Memory B cell (primary cell): ENCODE data around the gene ABCC1.
"Not testable (repeated sequence)": the region's sequence is repeated elsewhere in the genome, so short reads cannot be mapped to it uniquely, and the experiment has no call there.

Experiments used
- ATAC-seq: fragments of 150-1000 bp; cut with Tn5 transposase; 2 replicates; pipeline ENCODE4 v1.10.0; 2021; ENCODE audit warnings: low read depth, mild to moderate bottlenecking, moderate library complexity
- DNase-seq, 2 donors: peaks; one replicate each; pipeline ENCODE4 v3.0.0; 2022; ENCODE audit warnings: low spot score in 2 of 2
- H3K27ac Mint-ChIP-seq: one replicate; pipeline ENCODE4 v1.8.0; 2022; ENCODE audit warnings: mild to moderate bottlenecking, moderate library complexity, mixed read lengths
- H3K27me3 Mint-ChIP-seq: one replicate; pipeline ENCODE4 v1.8.0; 2022; ENCODE audit warnings: mixed read lengths
- H3K36me3 Mint-ChIP-seq: one replicate; pipeline ENCODE4 v1.8.0; 2022; ENCODE audit warnings: mild to moderate bottlenecking, mixed read lengths
- H3K4me1 Mint-ChIP-seq: one replicate; pipeline ENCODE4 v1.8.0; 2022; ENCODE audit warnings: mixed read lengths
- H3K4me3 Mint-ChIP-seq: one replicate; pipeline ENCODE4 v1.8.0; 2022; ENCODE audit warnings: mild to moderate bottlenecking, moderate library complexity, mixed read lengths
- H3K9me3 Mint-ChIP-seq: one replicate; pipeline ENCODE4 v1.8.0; 2022; ENCODE audit warnings: mixed read lengths

The ABCC1 gene

DNA sequence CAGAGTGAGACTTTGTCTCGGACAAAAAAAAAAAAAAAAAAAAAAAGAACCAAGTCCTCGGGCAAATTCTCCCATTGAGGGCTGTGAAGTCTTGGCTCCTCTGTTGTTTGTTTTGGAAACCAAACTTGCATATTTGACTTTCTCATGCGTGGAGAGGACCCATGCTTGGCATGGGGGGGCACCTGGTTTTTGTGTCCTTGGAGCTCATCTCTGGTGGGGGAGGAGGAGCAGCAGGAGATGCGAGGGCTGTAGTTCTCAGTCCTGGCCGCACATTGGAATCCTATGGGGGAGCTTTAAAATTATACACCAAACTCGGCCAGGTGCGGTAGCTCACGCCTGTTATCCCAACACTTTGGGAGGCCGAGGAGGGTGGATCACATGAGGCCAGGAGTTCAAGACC is 199.3 kb downstream of the ABCC1 start:
- no peak overlapping the region for H3K27ac Mint-ChIP-seq
- no peak overlapping the region for H3K4me3 Mint-ChIP-seq
- peaks cover 12% of the 10 kb centered on the region for H3K36me3 Mint-ChIP-seq
- DNase-seq (no peak), ATAC-seq (no peak)
- H3K27me3 Mint-ChIP-seq, result no peaks in the 10 kb centered on the region
- H3K9me3 Mint-ChIP-seq, result no peaks in the 10 kb centered on the region
- peaks cover 2% of the 10 kb centered on the region for H3K4me1 Mint-ChIP-seq

DNA sequence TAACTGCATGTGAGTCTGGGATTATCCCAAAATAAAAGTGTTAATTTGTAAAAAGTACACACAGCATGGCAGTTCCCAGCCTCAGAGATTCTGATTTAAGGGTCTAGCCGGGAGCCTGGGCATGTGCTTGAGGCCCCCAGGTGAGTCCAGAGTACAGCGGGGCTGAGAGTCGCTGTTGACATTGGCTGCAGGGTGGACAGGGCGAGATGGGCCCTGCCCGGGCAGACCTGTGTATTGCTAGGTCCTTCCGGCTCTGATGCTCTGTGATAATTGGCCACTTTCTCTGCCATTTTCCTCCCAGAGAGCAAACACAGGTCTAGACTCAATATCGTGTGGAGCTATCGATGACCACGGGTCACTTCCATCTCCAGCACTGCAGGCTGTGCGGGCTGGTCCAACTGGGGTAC is 200.3 kb downstream of the ABCC1 start:
- H3K27ac Mint-ChIP-seq, result no peak overlapping the region
- H3K4me1 Mint-ChIP-seq, result peaks cover 2% of the 10 kb centered on the region
- H3K4me3 Mint-ChIP-seq, result no peak overlapping the region
- peaks cover 6% of the 10 kb centered on the region for H3K36me3 Mint-ChIP-seq
- no peaks in the 10 kb centered on the region for H3K9me3 Mint-ChIP-seq
- H3K27me3 Mint-ChIP-seq, result no peaks in the 10 kb centered on the region
- ATAC-seq, result no peak
- DNase-seq, result no peak

DNA sequence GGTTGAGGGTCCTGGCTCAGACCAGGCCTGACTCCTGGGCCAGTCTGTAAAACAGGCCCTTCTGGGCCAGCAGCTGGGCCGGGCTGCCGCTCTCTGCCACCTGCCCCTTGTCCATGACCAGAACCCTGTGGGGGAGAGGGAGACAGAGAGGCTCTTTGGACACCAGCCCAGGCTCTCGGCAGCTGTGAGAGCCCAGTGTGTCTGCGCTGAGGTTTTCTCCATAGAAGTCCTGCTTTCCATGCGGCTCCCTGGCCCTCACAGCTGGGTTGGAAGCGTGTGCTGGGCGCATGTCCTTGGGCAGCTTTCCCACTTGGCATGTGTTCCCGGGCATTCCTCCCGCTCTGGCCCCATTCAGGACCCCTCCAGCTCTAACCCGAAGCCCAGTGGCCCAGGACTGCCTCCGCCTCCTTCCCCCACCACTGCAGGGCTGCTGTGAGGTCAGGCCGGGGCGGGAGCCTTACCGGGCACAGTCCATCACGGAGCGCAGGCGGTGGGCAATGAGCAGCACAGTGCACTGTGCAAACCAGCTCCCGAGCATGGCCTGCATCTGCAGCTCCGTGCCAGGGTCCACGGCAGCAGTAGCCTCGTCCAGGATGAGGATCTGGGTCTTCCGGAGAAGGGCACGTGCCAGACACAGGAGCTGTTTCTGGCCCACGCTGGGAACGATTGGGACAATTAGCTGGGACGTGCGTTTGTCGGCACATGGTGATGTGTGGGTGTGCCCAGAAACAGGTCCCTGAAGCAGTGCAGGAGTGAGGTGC is 200.9 kb downstream of the ABCC1 start:
- Mint-ChIP-seq H3K9me3 (no peaks in the 10 kb centered on the region), H3K27ac (no peak overlapping the region), H3K36me3 (peaks cover 6% of the 10 kb centered on the region), H3K27me3 (peaks cover 3% of the 10 kb centered on the region), H3K4me1 (peaks cover 4% of the 10 kb centered on the region), H3K4me3 (no peak overlapping the region)
- no peak for ATAC-seq
- DNase-seq, result no peak

DNA sequence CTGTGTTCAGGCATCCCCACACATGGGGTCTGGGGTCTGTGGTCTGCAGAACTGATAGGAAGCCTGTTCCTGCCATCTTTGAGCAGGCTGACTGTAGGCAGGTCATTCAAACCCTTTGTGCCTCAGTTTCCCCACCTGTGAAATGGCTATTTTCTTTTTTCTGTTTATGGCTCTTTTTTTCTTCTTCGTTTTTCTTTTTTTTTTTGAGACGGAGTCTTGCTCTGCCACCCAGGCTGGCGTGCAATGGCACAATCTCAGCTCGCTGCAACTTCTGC is 201.4 kb downstream of the ABCC1 start:
- Mint-ChIP-seq H3K36me3 (peaks cover 4% of the 10 kb centered on the region), H3K4me3 (no peak overlapping the region), H3K27ac (no peak overlapping the region), H3K9me3 (peaks cover 2% of the 10 kb centered on the region), H3K4me1 (peaks cover 5% of the 10 kb centered on the region), H3K27me3 (peaks cover 6% of the 10 kb centered on the region)
- no peak for ATAC-seq
- DNase-seq, result no peak

DNA sequence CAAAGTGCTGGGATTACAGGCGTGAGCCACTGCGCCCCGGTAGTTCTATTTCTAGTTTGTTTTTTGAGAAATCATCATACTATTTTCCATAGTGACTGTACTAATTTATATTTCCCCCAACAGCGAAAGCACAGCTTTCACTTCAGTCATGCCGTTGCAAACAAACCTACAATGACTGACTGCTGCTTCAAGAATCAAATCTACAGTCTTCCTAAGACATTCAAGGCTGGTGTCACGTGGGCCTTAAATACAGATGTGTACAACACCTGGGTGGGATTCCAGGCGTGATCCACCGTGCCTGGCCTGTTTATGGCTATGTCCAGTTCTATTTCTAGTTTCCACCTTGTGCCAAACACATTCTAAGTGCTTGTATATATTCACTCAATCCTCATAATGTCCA is 201.9 kb downstream of the ABCC1 start:
- Mint-ChIP-seq H3K27ac (no peak overlapping the region), H3K4me3 (no peak overlapping the region), H3K36me3 (peaks cover 4% of the 10 kb centered on the region), H3K27me3 (peaks cover 6% of the 10 kb centered on the region), H3K4me1 (peaks cover 5% of the 10 kb centered on the region), H3K9me3 (peaks cover 2% of the 10 kb centered on the region)
- ATAC-seq (no peak), DNase-seq (no peak)

DNA sequence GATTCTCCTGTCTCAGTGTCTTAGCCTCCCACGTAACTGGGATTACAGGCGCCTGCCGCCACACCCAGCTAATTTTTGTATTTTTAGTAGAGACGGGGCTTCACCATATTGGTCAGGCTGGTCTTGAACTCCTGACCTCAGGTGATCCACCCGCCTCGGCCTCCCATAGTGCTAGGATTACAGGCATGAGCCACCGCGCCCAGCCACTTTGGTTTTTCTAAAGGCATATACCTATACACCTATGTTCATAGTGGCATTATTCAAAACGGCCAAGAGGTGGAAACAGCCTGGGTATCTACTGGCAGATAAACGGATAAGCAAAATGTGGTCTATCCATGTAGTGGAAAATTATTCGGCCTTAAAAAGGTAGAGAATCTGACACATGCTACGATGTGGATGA is 203.6 kb downstream of the ABCC1 start:
- H3K9me3 Mint-ChIP-seq, H3K36me3 Mint-ChIP-seq, H3K27me3 Mint-ChIP-seq, H3K4me1 Mint-ChIP-seq, DNase-seq, H3K4me3 Mint-ChIP-seq, H3K27ac Mint-ChIP-seq, ATAC-seq: not testable (repeated sequence)

DNA sequence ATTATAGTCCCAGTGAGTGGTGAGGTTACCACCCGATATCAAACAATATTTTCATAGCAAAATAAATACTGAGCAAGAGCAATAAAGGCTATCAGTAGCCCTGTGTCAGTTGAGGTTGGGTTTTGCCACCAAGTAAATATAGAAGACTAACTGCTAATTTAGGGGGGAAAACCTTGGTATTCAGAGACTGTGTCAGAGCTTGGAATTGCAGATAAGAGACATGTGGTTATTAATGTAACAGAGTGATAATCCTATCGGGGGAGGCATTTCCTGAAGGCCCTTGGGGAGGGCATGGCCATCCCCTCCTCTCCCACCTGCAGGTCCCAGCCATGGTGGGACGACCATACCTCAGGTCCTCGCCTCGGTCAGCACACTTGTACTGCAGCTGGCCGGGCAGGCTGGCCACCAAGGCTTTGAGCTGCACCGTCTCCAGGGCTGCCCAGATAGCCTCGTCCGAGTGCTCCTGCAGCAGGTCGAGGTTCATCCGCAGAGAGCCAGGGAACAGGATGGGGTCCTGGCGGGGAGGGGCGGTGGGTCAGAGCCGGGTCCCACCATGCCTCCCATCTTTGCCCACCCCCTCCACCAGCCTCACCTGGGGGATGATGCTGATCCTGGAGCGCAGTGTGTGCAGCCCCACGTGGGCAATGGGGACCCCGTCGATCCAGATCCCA is 205.0 kb downstream of the ABCC1 start:
- peaks cover 5% of the 10 kb centered on the region for H3K4me1 Mint-ChIP-seq
- ATAC-seq, result no peak

DNA sequence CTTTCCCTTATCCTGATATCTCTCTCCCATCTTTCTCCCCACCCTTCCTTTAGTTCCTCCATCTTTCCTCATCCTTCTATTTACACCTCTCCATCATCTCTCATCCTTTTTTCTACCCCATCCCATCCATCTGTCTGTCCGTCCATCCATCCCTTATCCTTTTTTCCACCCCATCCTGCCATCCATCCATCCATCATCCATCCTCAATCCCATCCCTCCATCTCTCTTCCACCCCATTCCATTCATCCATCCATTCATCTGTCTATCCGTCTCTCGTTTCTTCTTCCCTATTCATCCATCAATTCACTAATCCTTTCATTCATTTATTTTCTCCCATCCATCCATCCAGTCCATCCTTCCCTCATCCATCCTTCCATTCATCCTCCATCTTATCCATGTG is 205.8 kb downstream of the ABCC1 start:
- no peak overlapping the region for H3K27ac Mint-ChIP-seq
- H3K27me3 Mint-ChIP-seq, result peaks cover 9% of the 10 kb centered on the region
- H3K4me1 Mint-ChIP-seq, result peaks cover 5% of the 10 kb centered on the region
- peaks cover 10% of the 10 kb centered on the region for H3K36me3 Mint-ChIP-seq
- H3K4me3 Mint-ChIP-seq, result no peak overlapping the region
- ATAC-seq, result no peak
- H3K9me3 Mint-ChIP-seq, result peaks cover 14% of the 10 kb centered on the region
- no peak for DNase-seq

More for the DNA sequence above, 205.0 kb downstream of the ABCC1 start:
- no peak for DNase-seq
- Mint-ChIP-seq H3K27me3 (peaks cover 9% of the 10 kb centered on the region), H3K27ac (no peak overlapping the region), H3K4me3 (no peak overlapping the region), H3K36me3 (peaks cover 8% of the 10 kb centered on the region), H3K9me3 (peaks cover 11% of the 10 kb centered on the region)

DNA sequence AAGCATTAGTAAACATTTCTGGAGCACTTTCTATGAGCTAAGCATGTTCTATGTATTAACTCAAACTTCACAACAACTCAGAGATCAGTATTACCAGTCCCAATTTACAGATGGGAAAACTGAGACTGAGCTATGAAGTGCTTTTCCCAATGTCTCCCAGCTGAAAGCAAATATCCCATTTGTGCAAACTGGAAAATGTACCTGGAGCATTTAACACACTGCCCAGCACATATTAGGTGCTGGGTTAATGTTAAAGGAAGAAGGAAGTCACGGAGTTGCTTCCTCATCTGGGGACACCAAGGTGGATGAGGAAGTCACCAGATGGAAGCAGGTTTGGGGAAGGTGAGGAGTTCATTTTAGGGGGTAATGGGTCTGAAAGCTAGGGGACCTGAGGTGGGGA is 207.8 kb downstream of the ABCC1 start:
- H3K36me3 Mint-ChIP-seq, result peaks cover 10% of the 10 kb centered on the region
- H3K27me3 Mint-ChIP-seq, result peaks cover 13% of the 10 kb centered on the region
- no peak for ATAC-seq
- H3K27ac Mint-ChIP-seq, result no peak overlapping the region
- no peak overlapping the region for H3K4me3 Mint-ChIP-seq
- H3K4me1 Mint-ChIP-seq, result peaks cover 4% of the 10 kb centered on the region
- no peak for DNase-seq
- H3K9me3 Mint-ChIP-seq, result peaks cover 16% of the 10 kb centered on the region

DNA sequence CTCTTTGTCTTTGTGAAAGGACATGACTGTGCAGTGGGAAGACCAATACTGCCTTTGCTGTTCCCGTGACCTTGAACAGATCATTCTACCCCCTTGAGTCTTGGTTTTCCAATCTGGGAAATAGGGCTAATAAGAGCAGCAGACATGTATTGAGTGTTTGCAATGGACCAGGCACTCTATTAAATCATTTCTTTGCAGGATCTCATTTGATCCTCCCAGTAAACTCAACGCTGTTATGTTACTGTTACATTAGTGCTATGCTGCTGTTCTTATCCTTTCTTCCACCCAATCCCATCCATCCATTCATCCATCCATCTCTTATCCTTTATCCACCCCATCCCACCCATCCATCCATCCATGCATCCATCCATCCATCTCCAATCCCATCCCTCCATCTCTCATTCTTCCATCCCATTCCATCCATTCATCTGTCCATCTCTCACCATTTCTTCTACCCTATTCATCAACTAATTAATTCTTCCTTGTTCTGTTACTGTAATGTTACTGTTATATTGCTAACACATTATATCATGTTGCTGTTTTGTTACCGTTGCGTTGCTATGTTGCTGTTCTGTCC is 208.8 kb downstream of the ABCC1 start:
- Mint-ChIP-seq H3K4me1 (peaks cover 4% of the 10 kb centered on the region), H3K27me3 (peaks cover 13% of the 10 kb centered on the region), H3K27ac (no peak overlapping the region), H3K4me3 (no peak overlapping the region), H3K9me3 (peaks cover 16% of the 10 kb centered on the region), H3K36me3 (peaks cover 10% of the 10 kb centered on the region)
- no peak for DNase-seq
- no peak for ATAC-seq

DNA sequence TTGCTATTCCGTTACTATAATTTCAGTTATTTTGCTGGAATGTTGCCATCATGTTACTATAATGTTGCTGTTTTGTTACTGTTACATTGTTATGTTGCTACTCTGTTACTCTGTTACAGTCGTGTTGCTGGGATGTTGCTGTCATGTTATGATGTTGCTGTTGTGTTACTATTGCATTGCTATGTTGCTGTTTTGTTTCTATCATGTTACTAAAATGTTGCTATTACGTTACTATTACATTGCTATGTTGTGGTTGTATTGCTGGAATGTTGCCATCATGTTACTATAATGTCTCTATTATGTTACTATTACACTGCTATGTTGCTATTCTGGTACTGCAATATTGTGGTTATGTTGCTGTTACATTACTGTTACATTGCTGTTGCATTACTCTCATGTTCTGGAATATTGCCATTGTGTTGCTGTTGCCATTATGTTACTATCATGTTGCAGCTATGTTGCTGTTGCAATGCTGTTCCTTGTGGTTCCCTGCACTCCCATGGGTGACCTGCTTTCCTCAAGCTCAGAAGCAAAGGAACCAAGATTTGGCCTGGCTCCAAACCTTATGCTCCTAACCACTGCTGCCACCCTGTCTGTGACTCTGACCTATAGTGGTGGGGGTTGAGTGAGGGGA is 209.4 kb downstream of the ABCC1 start:
- Mint-ChIP-seq H3K27ac (no peak overlapping the region), H3K9me3 (peaks cover 16% of the 10 kb centered on the region), H3K4me1 (peaks cover 4% of the 10 kb centered on the region), H3K4me3 (no peak overlapping the region), H3K36me3 (peaks cover 10% of the 10 kb centered on the region), H3K27me3 (peaks cover 13% of the 10 kb centered on the region)
- ATAC-seq (no peak), DNase-seq (no peak)

DNA sequence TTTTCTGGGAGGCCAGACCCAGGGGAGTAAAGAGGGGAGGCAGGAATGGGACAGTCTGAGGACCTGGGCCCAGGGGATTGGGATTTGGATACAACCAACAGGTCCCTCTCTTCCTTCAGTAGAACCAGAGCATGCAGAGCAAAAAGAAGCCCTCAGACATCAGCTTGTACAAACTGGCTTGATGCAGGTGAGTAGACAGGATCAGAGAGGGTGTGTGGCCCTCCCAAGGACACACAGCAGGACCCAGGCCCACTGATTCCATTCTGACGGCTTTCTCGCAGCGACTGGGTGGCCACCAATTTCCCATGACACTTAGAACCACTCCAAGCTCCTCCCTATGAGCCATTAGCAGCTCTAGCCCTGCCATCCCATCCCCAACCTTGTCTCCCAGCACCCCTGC is 210.2 kb downstream of the ABCC1 start:
- DNase-seq (no peak), ATAC-seq (no peak)
- Mint-ChIP-seq H3K36me3 (peaks cover 10% of the 10 kb centered on the region), H3K9me3 (peaks cover 16% of the 10 kb centered on the region), H3K27me3 (peaks cover 18% of the 10 kb centered on the region), H3K4me3 (no peak overlapping the region), H3K27ac (no peak overlapping the region), H3K4me1 (peaks cover 4% of the 10 kb centered on the region)

DNA sequence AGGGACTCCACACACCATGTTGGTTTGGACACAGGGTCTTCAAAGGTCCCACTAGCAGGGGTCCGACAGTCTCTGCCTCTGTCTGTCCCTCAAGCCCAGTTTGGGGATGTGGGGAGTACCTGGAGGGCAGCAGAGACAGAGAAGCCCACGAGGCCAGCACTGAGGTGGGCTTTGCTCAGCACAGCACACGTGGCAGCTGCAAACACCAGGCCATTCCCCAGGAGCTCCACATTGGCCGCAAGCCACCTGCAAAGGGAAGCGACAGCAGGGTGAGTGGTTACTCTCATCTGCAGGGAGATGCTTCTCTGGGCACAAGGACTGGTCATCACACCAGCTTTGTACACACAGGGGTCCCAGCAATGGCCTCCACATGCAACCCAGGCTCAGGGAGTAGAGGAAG is 211.9 kb downstream of the ABCC1 start:
- H3K27ac Mint-ChIP-seq, result no peak overlapping the region
- H3K27me3 Mint-ChIP-seq, result peaks cover 12% of the 10 kb centered on the region
- H3K4me1 Mint-ChIP-seq, result no peaks in the 10 kb centered on the region
- no peak for ATAC-seq
- DNase-seq, result no peak
- peaks cover 6% of the 10 kb centered on the region for H3K36me3 Mint-ChIP-seq
- H3K9me3 Mint-ChIP-seq, result peaks cover 14% of the 10 kb centered on the region
- no peak overlapping the region for H3K4me3 Mint-ChIP-seq

DNA sequence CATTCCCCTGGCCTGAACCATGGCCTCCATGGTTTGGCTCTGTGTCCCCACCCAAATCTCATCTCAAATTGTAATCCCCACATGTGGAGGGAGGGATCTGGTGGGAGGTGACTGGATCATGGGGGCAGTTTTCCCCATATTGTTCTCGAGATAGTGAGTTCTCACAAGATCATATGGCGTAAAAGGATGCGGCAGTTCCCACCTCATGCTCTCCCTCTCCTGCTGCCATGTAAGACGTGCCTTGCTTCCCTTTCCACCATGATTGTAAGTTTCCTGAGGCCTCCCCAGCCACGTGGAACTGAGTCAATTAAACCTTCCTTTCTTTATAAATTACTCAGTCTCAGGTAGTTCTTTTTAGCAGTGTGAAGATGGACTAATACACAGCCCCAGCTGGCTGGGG is 212.4 kb downstream of the ABCC1 start:
- not testable (repeated sequence) for H3K36me3 Mint-ChIP-seq, H3K27ac Mint-ChIP-seq, H3K4me3 Mint-ChIP-seq, ATAC-seq, DNase-seq, H3K4me1 Mint-ChIP-seq
- H3K27me3 Mint-ChIP-seq, result peaks cover 12% of the 10 kb centered on the region
- peaks cover 14% of the 10 kb centered on the region for H3K9me3 Mint-ChIP-seq
